ENCODE measurements around the gene PXMP2.

DNA sequence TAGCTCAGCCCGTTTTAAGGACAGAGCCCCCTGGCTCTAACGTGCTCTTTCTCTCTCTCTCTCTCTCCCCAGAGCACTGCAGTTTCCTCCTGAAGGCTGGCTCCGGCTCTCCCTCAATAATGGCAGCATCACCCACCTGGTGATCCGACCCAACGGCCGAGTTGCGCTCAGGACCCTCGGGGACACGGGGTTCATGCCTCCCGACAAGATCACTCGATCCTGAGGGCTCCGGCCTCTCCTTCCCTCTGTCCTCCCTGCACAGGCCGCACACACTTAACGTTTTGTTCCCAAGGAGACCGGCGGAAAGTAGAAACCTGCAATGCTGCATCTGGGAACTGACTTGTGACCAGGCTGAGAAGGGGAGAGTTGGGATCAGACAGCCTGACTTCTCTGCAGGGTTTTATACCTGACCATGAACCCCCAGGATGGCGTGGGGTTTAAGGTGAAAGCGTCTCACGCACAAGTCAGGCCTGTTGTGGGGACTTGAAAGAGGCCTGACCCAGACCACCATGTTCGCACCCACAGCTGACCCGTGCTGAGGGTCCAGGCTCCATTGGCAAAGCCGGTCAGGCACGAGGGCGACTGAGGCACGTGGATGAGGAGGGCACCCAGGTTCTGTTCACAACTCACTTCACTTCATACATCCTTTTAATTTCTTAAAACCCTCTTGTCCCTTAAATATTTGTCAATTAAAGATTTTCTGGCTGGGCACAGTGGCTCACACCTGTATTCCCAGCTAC is 33.4 kb downstream of the PXMP2 start:
- TF ChIP-seq, protein P1, sequence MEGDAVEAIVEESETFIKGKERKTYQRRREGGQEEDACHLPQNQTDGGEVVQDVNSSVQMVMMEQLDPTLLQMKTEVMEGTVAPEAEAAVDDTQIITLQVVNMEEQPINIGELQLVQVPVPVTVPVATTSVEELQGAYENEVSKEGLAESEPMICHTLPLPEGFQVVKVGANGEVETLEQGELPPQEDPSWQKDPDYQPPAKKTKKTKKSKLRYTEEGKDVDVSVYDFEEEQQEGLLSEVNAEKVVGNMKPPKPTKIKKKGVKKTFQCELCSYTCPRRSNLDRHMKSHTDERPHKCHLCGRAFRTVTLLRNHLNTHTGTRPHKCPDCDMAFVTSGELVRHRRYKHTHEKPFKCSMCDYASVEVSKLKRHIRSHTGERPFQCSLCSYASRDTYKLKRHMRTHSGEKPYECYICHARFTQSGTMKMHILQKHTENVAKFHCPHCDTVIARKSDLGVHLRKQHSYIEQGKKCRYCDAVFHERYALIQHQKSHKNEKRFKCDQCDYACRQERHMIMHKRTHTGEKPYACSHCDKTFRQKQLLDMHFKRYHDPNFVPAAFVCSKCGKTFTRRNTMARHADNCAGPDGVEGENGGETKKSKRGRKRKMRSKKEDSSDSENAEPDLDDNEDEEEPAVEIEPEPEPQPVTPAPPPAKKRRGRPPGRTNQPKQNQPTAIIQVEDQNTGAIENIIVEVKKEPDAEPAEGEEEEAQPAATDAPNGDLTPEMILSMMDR (conservative IDR thresholded peaks at IDR 0.05; ENCODE audit: low read depth, low read length): no peak
- no peak for TF ChIP-seq EZH2 (IDR thresholded peaks at IDR 0.05; ENCODE audit: low read length, unreplicated experiment)
- TF ChIP-seq EZH2phosphoT487 (IDR thresholded peaks at IDR 0.05; ENCODE audit: borderline replicate concordance, low read length): no peak
